GM12878 (cell line): ENCODE data around the gene NEGR1. TPM values are rescaled to one million over a fixed set of nuclear protein-coding genes. Genes with fewer than 3 reads are reported as not detected.

ENCODE experiments used
- ATAC-seq: fragments of 200-7000 bp; cut with Tn5 transposase; 3 replicates; pipeline ENCODE4 v1.9.1; 2020; ENCODE audit warnings: mild to moderate bottlenecking, moderate library complexity
- BruUV-seq: library from RNA; stranded (reverse); fragments of 400-500 nt; replicated peaks from 2 replicates; lab custom pipeline; 2021; lab: Mats Ljungman, UMichigan
- CTCF ChIA-PET: fragments of 300-600 bp; sonication (Branson Sonifier 250); formaldehyde crosslinking; extraction: SDS; loops from one replicate; lab custom pipeline; 2021; ENCODE audit warnings: inconsistent platforms; lab: Yijun Ruan, JAX
- POLR2A ChIA-PET: fragments of 350-600 bp; formaldehyde crosslinking; extraction: SDS; loops from one replicate; lab custom pipeline; 2021; ENCODE audit warnings: inconsistent platforms; lab: Charles Lee
- RAD21 ChIA-PET: fragments of 300-600 bp; sonication (Branson Sonifier 250); formaldehyde crosslinking; loops from one replicate; lab custom pipeline; 2023; ENCODE audit warnings: antibody characterized with exemption; ENCODE audit not compliant: unreplicated experiment; lab: Charles Lee
- SMC1A ChIA-PET: fragments of 300-600 bp; sonication (Branson Sonifier 250); formaldehyde crosslinking; loops from one replicate; lab custom pipeline; 2023; ENCODE audit not compliant: unreplicated experiment, uncharacterized antibody; lab: Charles Lee
- DNase-seq: peaks from one replicate; pipeline ENCODE4 v3.0.0-alpha.2; 2011; ENCODE audit warnings: low read depth, low spot score
- FAIRE-seq: peaks from 3 replicates; lab custom pipeline; 2011; peaks lifted over from hg19 to GRCh38; lab: Jason Lieb, UNC
- H2AFZ ChIP-seq: 2 replicates; pipeline ENCODE4 v1.6.0; 2011; ENCODE audit warnings: low read depth, low read length, control low read depth; ENCODE audit not compliant: control insufficient read depth
- H3K27ac ChIP-seq: 2 replicates; pipeline ENCODE4 v1.5.1; 2011; ENCODE audit warnings: control low read depth; ENCODE audit not compliant: control insufficient read depth, insufficient read depth
- H3K27me3 ChIP-seq, 2 experiments: replicated peaks in 1 of 2; 2 replicates each; pipeline versions ENCODE4 v1.6.0 to v1.6.1; 2011; ENCODE audit warnings: low read length in 1 of 2; ENCODE audit not compliant: control insufficient read depth in 2 of 2, insufficient read depth in 2 of 2
- H3K36me3 ChIP-seq, 2 experiments: 2 replicates each; pipeline ENCODE4 v1.5.1; 2011; ENCODE audit warnings: low read length in 1 of 2; ENCODE audit not compliant: control insufficient read depth in 2 of 2, insufficient read depth in 2 of 2
- H3K4me1 ChIP-seq: 2 replicates; pipeline ENCODE4 v1.6.1; 2011; ENCODE audit warnings: mild to moderate bottlenecking, low read length, moderate library complexity, mixed read lengths; ENCODE audit not compliant: control insufficient read depth, insufficient read depth
- H3K4me2 ChIP-seq: 2 replicates; pipeline ENCODE4 v1.6.0; 2011; ENCODE audit warnings: control low read depth; ENCODE audit not compliant: control insufficient read depth, insufficient read depth
- H3K4me3 ChIP-seq: fragments of 200-600 bp; sonication (generic); 2 replicates; pipeline ENCODE4 v1.5.1; 2016
- H3K79me2 ChIP-seq: 2 replicates; pipeline ENCODE4 v1.6.0; 2011; ENCODE audit warnings: low read length; ENCODE audit not compliant: control insufficient read depth, insufficient read depth
- H3K9ac ChIP-seq: 2 replicates; pipeline ENCODE4 v1.8.0; 2011; ENCODE audit warnings: low read length, control low read depth, mixed read lengths; ENCODE audit not compliant: control insufficient read depth, insufficient read depth
- H3K9me3 ChIP-seq: replicated peaks from 3 replicates; pipeline ENCODE4 v1.5.1; 2011; ENCODE audit warnings: mild to moderate bottlenecking, low read length; ENCODE audit not compliant: control insufficient read depth, insufficient read depth
- H4K20me1 ChIP-seq: 2 replicates; pipeline ENCODE4 v1.6.0; 2011; ENCODE audit not compliant: control insufficient read depth, insufficient read depth
- ATF2 ChIP-seq: IDR thresholded peaks from 2 replicates; pipeline ENCODE4 v1.6.1; 2012; ENCODE audit warnings: low read length, inconsistent platforms
- ATF7 ChIP-seq: fragments of 450-650 bp; IDR thresholded peaks from 2 replicates; pipeline ENCODE4 v1.6.1; 2016; ENCODE audit warnings: low read depth, mild to moderate bottlenecking
- CREB1 ChIP-seq: IDR thresholded peaks from 2 replicates; pipeline ENCODE4 v1.6.1; 2012; ENCODE audit warnings: low read depth, mild to moderate bottlenecking, inconsistent platforms
- IRF4 ChIP-seq: IDR thresholded peaks from 2 replicates; pipeline ENCODE4 v1.6.1; 2011; ENCODE audit warnings: low read depth, low read length
- KDM1A ChIP-seq: fragments of 200-600 bp; sonication (generic); IDR thresholded peaks from 2 replicates; pipeline ENCODE4 v1.6.1; 2016; ENCODE audit warnings: borderline replicate concordance
- KLF5 ChIP-seq: fragments of 450-650 bp; IDR thresholded peaks from 2 replicates; pipeline ENCODE4 v1.6.1; 2014; ENCODE audit warnings: mild to moderate bottlenecking; ENCODE audit not compliant: partially characterized antibody
- MTA2 ChIP-seq: fragments of 450-650 bp; IDR thresholded peaks from 2 replicates; pipeline ENCODE4 v1.6.1; 2016; ENCODE audit warnings: low read depth, mild to moderate bottlenecking, moderate library complexity
- NFYA ChIP-seq: IDR thresholded peaks from 2 replicates; pipeline ENCODE4 v1.6.1; 2011; ENCODE audit warnings: low read depth, mild to moderate bottlenecking, low read length, improper control_type of control experiment, borderline replicate concordance
- NFYB ChIP-seq: IDR thresholded peaks from 2 replicates; pipeline ENCODE4 v1.6.1; 2011; ENCODE audit warnings: low read depth, mild to moderate bottlenecking, low read length, improper control_type of control experiment, moderate library complexity; ENCODE audit not compliant: insufficient read depth
- POLR2AphosphoS5 ChIP-seq: IDR thresholded peaks from 2 replicates; pipeline ENCODE4 v1.6.1; 2011; ENCODE audit warnings: mild to moderate bottlenecking, low read length, inconsistent platforms
- RAD21 ChIP-seq: IDR thresholded peaks from 2 replicates; pipeline ENCODE4 v1.6.1; 2011; ENCODE audit warnings: mild to moderate bottlenecking, low read depth, low read length, moderate library complexity; ENCODE audit not compliant: insufficient read depth
- STAT1 ChIP-seq: fragments of 450-650 bp; conservative IDR thresholded peaks from 2 replicates; pipeline ENCODE4 v1.6.1; 2014; ENCODE audit warnings: antibody characterized with exemption, mild to moderate bottlenecking
- SUPT20H ChIP-seq: IDR thresholded peaks from 2 replicates; pipeline ENCODE4 v1.6.1; 2011; ENCODE audit warnings: low read depth, mild to moderate bottlenecking, low read length, moderate library complexity, borderline replicate concordance; ENCODE audit not compliant: control insufficient read depth
- WRNIP1 ChIP-seq: IDR thresholded peaks from 2 replicates; pipeline ENCODE4 v1.6.1; 2011; ENCODE audit warnings: low read depth, low read length, improper control_type of control experiment, borderline replicate concordance
- YY1 ChIP-seq: IDR thresholded peaks from 2 replicates; pipeline ENCODE4 v1.6.1; 2011; ENCODE audit warnings: low read depth, mild to moderate bottlenecking, low read length
- ZNF687 ChIP-seq: fragments of 450-650 bp; IDR thresholded peaks from 2 replicates; pipeline ENCODE4 v1.6.1; 2017; ENCODE audit warnings: mild to moderate bottlenecking, moderate library complexity
- WGBS: methylation state at CpG from one replicate; pipeline ENCODE4 v1.1.6; 2016; ENCODE audit warnings: low lambda C conversion rate; ENCODE audit not compliant: insufficient replicate concordance, insufficient coverage; ENCODE audit errors: missing lambda C conversion rate; 5-methylcytosine and 5-hydroxymethylcytosine counted together
- in situ Hi-C: fragments of 300-500 bp; cut with MboI; formaldehyde crosslinking; loops from 9 replicates; pipeline ENCODE4 v1.14.3; 2018; ENCODE audit warnings: mixed read lengths
- intact Hi-C: fragments of 100-400 bp; cut with micrococcal nuclease; formaldehyde crosslinking; loops from one replicate; pipeline ENCODE4 v1.14.2; 2022; ENCODE audit not compliant: unreplicated experiment
- polyA plus RNA-seq, 11 experiments: library from polyadenylated mRNA; depleted of rRNA in 4 of 11; unstranded in 6 of 11; stranded (reverse) in 5 of 11; fragments of >200 nt; fragmentation: Nextera tagmentation in 4 of 11; fragmentation: Illumina TruSeq in 1 of 11; extraction: Ambion mirVana in 4 of 11; extraction: Trizol in 1 of 11; gene quantifications; 1 replicate in 1 of 11; 2 replicates in 10 of 11; pipeline versions ENCODE4 v1.2.1 to v1.2.3, GENCODE V29; 2011 to 2016; ENCODE audit warnings: inconsistent platforms in 2 of 11, missing spikeins in 2 of 11, low read depth in 1 of 11
- total RNA-seq, 4 experiments: library from RNA; depleted of rRNA in 3 of 4; stranded (reverse); fragments of >200 nt in 3 of 4; fragmentation: Illumina TruSeq in 1 of 4; extraction: Trizol in 1 of 4; gene quantifications; 2 replicates each; pipeline versions ENCODE4 v1.2.1 to v1.2.3, GENCODE V29; 2013 to 2021

NEGR1 gene
- total and polyA plus RNA-seq, 10 of the 15 experiments (the other 5 are each of a cell fraction or from before 2014, with no cell fraction given): under 0.01 to 0.03 (median 0.01) TPM; not detected in 7

GRCh38 chr1:71371581-71371980 is 910.8 kb downstream of the NEGR1 start (continued):
- TF ChIP-seq KLF5 (no peak), CREB1 (no peak), RAD21 (no peak), ATF7 (no peak), STAT1 (no peak), ZNF687 (no peak), IRF4 (no peak), SUPT20H (no peak)

GRCh38 chr1:71364236-71364635 is 918.1 kb downstream of the NEGR1 start:
- no peaks in the 10 kb centered on the region for H3K79me2 ChIP-seq
- BruUV-seq: no TSS peak
- no peaks in the 10 kb centered on the region for H3K27me3 ChIP-seq
- RAD21 ChIA-PET: no interaction called here
- 33% methylated on average over 2 of the region's 2 CpGs for WGBS
- H4K20me1 ChIP-seq: no peaks in the 10 kb centered on the region
- SMC1A ChIA-PET: no interaction called here
- CTCF ChIA-PET: no interaction called here
- H3K4me2 ChIP-seq: no peak overlapping the region
- H3K36me3 ChIP-seq: no peaks in the 10 kb centered on the region
- no peak overlapping the region for H3K27ac ChIP-seq
- FAIRE-seq (no peak), ATAC-seq (no peak), DNase-seq (no peak)
- no peak overlapping the region for H2AFZ ChIP-seq
- POLR2A ChIA-PET: no interaction called here
- H3K9ac ChIP-seq: no peak overlapping the region
- no peak overlapping the region for H3K4me3 ChIP-seq
- intact Hi-C loops (no loop called here), in situ Hi-C loops (no loop called here)
- H3K9me3 ChIP-seq: no peaks in the 10 kb centered on the region
- H3K4me1 ChIP-seq: no peaks in the 10 kb centered on the region
- TF ChIP-seq NFYB (no peak), ATF7 (no peak), POLR2AphosphoS5 (no peak), WRNIP1 (no peak), NFYA (no peak), YY1 (no peak), MTA2 (no peak), ATF2 (no peak), KDM1A (no peak)
